GM12878 (cell line): ENCODE data around the gene ADGRB2. TPM values are rescaled to one million over a fixed set of nuclear protein-coding genes. Genes with fewer than 3 reads are reported as not detected.

ENCODE experiments used
- ATAC-seq: fragments of 200-7000 bp; cut with Tn5 transposase; 3 replicates; pipeline ENCODE4 v1.9.1; 2020; ENCODE audit warnings: mild to moderate bottlenecking, moderate library complexity
- BruUV-seq: library from RNA; stranded (reverse); fragments of 400-500 nt; replicated peaks from 2 replicates; lab custom pipeline; 2021; lab: Mats Ljungman, UMichigan
- CTCF ChIA-PET: fragments of 300-600 bp; sonication (Branson Sonifier 250); formaldehyde crosslinking; extraction: SDS; loops from one replicate; lab custom pipeline; 2021; ENCODE audit warnings: inconsistent platforms; lab: Yijun Ruan, JAX
- POLR2A ChIA-PET: fragments of 350-600 bp; formaldehyde crosslinking; extraction: SDS; loops from one replicate; lab custom pipeline; 2021; ENCODE audit warnings: inconsistent platforms; lab: Charles Lee
- RAD21 ChIA-PET: fragments of 300-600 bp; sonication (Branson Sonifier 250); formaldehyde crosslinking; loops from one replicate; lab custom pipeline; 2023; ENCODE audit warnings: antibody characterized with exemption; ENCODE audit not compliant: unreplicated experiment; lab: Charles Lee
- SMC1A ChIA-PET: fragments of 300-600 bp; sonication (Branson Sonifier 250); formaldehyde crosslinking; loops from one replicate; lab custom pipeline; 2023; ENCODE audit not compliant: unreplicated experiment, uncharacterized antibody; lab: Charles Lee
- DNase-seq: peaks from one replicate; pipeline ENCODE4 v3.0.0-alpha.2; 2011; ENCODE audit warnings: low read depth, low spot score
- FAIRE-seq: peaks from 3 replicates; lab custom pipeline; 2011; peaks lifted over from hg19 to GRCh38; lab: Jason Lieb, UNC
- H2AFZ ChIP-seq: 2 replicates; pipeline ENCODE4 v1.6.0; 2011; ENCODE audit warnings: low read depth, low read length, control low read depth; ENCODE audit not compliant: control insufficient read depth
- H3K27ac ChIP-seq: 2 replicates; pipeline ENCODE4 v1.5.1; 2011; ENCODE audit warnings: control low read depth; ENCODE audit not compliant: control insufficient read depth, insufficient read depth
- H3K27me3 ChIP-seq, 2 experiments: replicated peaks in 1 of 2; 2 replicates each; pipeline versions ENCODE4 v1.6.0 to v1.6.1; 2011; ENCODE audit warnings: low read length in 1 of 2; ENCODE audit not compliant: control insufficient read depth in 2 of 2, insufficient read depth in 2 of 2
- H3K36me3 ChIP-seq, 2 experiments: 2 replicates each; pipeline ENCODE4 v1.5.1; 2011; ENCODE audit warnings: low read length in 1 of 2; ENCODE audit not compliant: control insufficient read depth in 2 of 2, insufficient read depth in 2 of 2
- H3K4me1 ChIP-seq: 2 replicates; pipeline ENCODE4 v1.6.1; 2011; ENCODE audit warnings: mild to moderate bottlenecking, low read length, moderate library complexity, mixed read lengths; ENCODE audit not compliant: control insufficient read depth, insufficient read depth
- H3K4me2 ChIP-seq: 2 replicates; pipeline ENCODE4 v1.6.0; 2011; ENCODE audit warnings: control low read depth; ENCODE audit not compliant: control insufficient read depth, insufficient read depth
- H3K4me3 ChIP-seq: fragments of 200-600 bp; sonication (generic); 2 replicates; pipeline ENCODE4 v1.5.1; 2016
- H3K79me2 ChIP-seq: 2 replicates; pipeline ENCODE4 v1.6.0; 2011; ENCODE audit warnings: low read length; ENCODE audit not compliant: control insufficient read depth, insufficient read depth
- H3K9ac ChIP-seq: 2 replicates; pipeline ENCODE4 v1.8.0; 2011; ENCODE audit warnings: low read length, control low read depth, mixed read lengths; ENCODE audit not compliant: control insufficient read depth, insufficient read depth
- H3K9me3 ChIP-seq: replicated peaks from 3 replicates; pipeline ENCODE4 v1.5.1; 2011; ENCODE audit warnings: mild to moderate bottlenecking, low read length; ENCODE audit not compliant: control insufficient read depth, insufficient read depth
- H4K20me1 ChIP-seq: 2 replicates; pipeline ENCODE4 v1.6.0; 2011; ENCODE audit not compliant: control insufficient read depth, insufficient read depth
- BCL11A ChIP-seq: IDR thresholded peaks from 2 replicates; pipeline ENCODE4 v1.6.1; 2011; ENCODE audit warnings: low read depth, low read length
- EED ChIP-seq: sonication (generic); IDR thresholded peaks from 2 replicates; pipeline ENCODE4 v1.6.1; 2016; ENCODE audit warnings: antibody characterized with exemption, low read depth
- EP300 ChIP-seq, 2 experiments: fragments of 150-350 bp in 1 of 2; IDR thresholded peaks; 2 replicates each; pipeline ENCODE4 v1.6.1; 2011 to 2012; ENCODE audit warnings: low read depth in 2 of 2, low read length in 2 of 2, borderline replicate concordance in 1 of 2, improper control_type of control experiment in 1 of 2, inconsistent platforms in 1 of 2; ENCODE audit not compliant: control insufficient read depth in 1 of 2
- IKZF1 ChIP-seq: fragments of 450-650 bp; conservative IDR thresholded peaks from 2 replicates; pipeline ENCODE4 v1.6.1; 2017; ENCODE audit warnings: antibody characterized with exemption, mild to moderate bottlenecking
- NFIC ChIP-seq: IDR thresholded peaks from 2 replicates; pipeline ENCODE4 v1.6.1; 2012; ENCODE audit warnings: low read depth, mild to moderate bottlenecking, inconsistent platforms, low read length, moderate library complexity
- RAD51 ChIP-seq: fragments of 450-650 bp; IDR thresholded peaks from 2 replicates; pipeline ENCODE4 v1.6.1; 2016; ENCODE audit warnings: moderate library complexity, mild to moderate bottlenecking, inconsistent platforms
- RBBP5 ChIP-seq: fragments of 200-600 bp; sonication (generic); conservative IDR thresholded peaks from 2 replicates; pipeline ENCODE4 v1.6.1; 2016
- RCOR1 ChIP-seq: conservative IDR thresholded peaks from 2 replicates; pipeline ENCODE4 v1.6.1; 2012; ENCODE audit warnings: low read depth, low read length, improper control_type of control experiment
- ZBED1 ChIP-seq: IDR thresholded peaks from 2 replicates; pipeline ENCODE4 v1.6.1; 2016; ENCODE audit warnings: borderline replicate concordance
- ZNF217 ChIP-seq: fragments of 450-650 bp; IDR thresholded peaks from 2 replicates; pipeline ENCODE4 v1.6.1; 2017; ENCODE audit warnings: antibody characterized with exemption, mild to moderate bottlenecking
- WGBS: methylation state at CpG from one replicate; pipeline ENCODE4 v1.1.6; 2016; ENCODE audit warnings: low lambda C conversion rate; ENCODE audit not compliant: insufficient replicate concordance, insufficient coverage; ENCODE audit errors: missing lambda C conversion rate; 5-methylcytosine and 5-hydroxymethylcytosine counted together
- in situ Hi-C: fragments of 300-500 bp; cut with MboI; formaldehyde crosslinking; loops from 9 replicates; pipeline ENCODE4 v1.14.3; 2018; ENCODE audit warnings: mixed read lengths
- intact Hi-C: fragments of 100-400 bp; cut with micrococcal nuclease; formaldehyde crosslinking; loops from one replicate; pipeline ENCODE4 v1.14.2; 2022; ENCODE audit not compliant: unreplicated experiment
- polyA plus RNA-seq, 11 experiments: library from polyadenylated mRNA; depleted of rRNA in 4 of 11; unstranded in 6 of 11; stranded (reverse) in 5 of 11; fragments of >200 nt; fragmentation: Nextera tagmentation in 4 of 11; fragmentation: Illumina TruSeq in 1 of 11; extraction: Ambion mirVana in 4 of 11; extraction: Trizol in 1 of 11; gene quantifications; 1 replicate in 1 of 11; 2 replicates in 10 of 11; pipeline versions ENCODE4 v1.2.1 to v1.2.3, GENCODE V29; 2011 to 2016; ENCODE audit warnings: inconsistent platforms in 2 of 11, missing spikeins in 2 of 11, low read depth in 1 of 11
- total RNA-seq, 4 experiments: library from RNA; depleted of rRNA in 3 of 4; stranded (reverse); fragments of >200 nt in 3 of 4; fragmentation: Illumina TruSeq in 1 of 4; extraction: Trizol in 1 of 4; gene quantifications; 2 replicates each; pipeline versions ENCODE4 v1.2.1 to v1.2.3, GENCODE V29; 2013 to 2021
- TF ChIP-seq, protein P1 (sequence below): fragments of 450-650 bp; IDR thresholded peaks from 2 replicates; pipeline ENCODE4 v1.6.1; 2017; ENCODE audit warnings: mild to moderate bottlenecking, low read depth, inconsistent platforms; ENCODE audit not compliant: poor library complexity, severe bottlenecking
- TF ChIP-seq, protein P2 (sequence below): IDR thresholded peaks from 2 replicates; pipeline ENCODE4 v1.6.1; 2012; ENCODE audit warnings: improper control_type of control experiment, low read depth, low read length; ENCODE audit not compliant: insufficient replicate concordance
- TF ChIP-seq, protein P3 (sequence below): IDR thresholded peaks from 2 replicates; pipeline ENCODE4 v1.6.1; 2011; ENCODE audit warnings: low read depth, low read length, improper control_type of control experiment, borderline replicate concordance
- TF ChIP-seq, protein P4 (sequence below): fragments of 450-650 bp; IDR thresholded peaks from 2 replicates; pipeline ENCODE4 v1.6.1; 2016; ENCODE audit warnings: mild to moderate bottlenecking

Gene ADGRB2
- total and polyA plus RNA-seq, 10 of the 15 experiments (the other 5 are each of a cell fraction or from before 2014, with no cell fraction given), result 0.11 to 0.33 (median 0.18) TPM; not detected in 4

DNA sequence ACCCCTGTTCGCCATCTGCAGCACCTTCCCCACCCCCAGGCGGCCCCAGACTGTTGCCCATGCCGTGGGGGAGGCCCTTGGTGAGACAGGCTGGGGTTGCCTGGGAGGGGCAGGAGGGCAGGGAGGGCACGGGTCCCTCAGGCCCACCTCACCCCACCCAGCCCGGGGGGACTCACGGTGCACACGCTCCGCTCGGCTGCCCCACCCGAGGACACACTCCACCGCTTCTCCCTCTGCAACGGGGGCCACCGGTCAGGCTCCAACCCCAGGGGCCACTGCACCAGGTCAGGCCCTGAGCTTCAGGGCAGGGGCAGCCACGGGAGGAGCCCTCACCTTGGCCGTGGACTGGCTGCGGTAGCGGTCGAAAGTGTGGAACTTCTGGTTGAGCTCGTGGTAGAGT lies 36.3 kb downstream of the ADGRB2 start:
- WGBS, result 45% methylated on average over 17 of the region's 19 CpGs
- intact Hi-C loops (no loop called here), in situ Hi-C loops (no loop called here)
- BruUV-seq, result no TSS peak
- no peaks in the 10 kb centered on the region; a peak in 2 of 4 replicates for H3K27me3 ChIP-seq
- no peak for TF ChIP-seq ZNF217
- no peak for TF ChIP-seq RCOR1
- TF ChIP-seq ZBED1, result no peak
- TF ChIP-seq, protein P1, sequence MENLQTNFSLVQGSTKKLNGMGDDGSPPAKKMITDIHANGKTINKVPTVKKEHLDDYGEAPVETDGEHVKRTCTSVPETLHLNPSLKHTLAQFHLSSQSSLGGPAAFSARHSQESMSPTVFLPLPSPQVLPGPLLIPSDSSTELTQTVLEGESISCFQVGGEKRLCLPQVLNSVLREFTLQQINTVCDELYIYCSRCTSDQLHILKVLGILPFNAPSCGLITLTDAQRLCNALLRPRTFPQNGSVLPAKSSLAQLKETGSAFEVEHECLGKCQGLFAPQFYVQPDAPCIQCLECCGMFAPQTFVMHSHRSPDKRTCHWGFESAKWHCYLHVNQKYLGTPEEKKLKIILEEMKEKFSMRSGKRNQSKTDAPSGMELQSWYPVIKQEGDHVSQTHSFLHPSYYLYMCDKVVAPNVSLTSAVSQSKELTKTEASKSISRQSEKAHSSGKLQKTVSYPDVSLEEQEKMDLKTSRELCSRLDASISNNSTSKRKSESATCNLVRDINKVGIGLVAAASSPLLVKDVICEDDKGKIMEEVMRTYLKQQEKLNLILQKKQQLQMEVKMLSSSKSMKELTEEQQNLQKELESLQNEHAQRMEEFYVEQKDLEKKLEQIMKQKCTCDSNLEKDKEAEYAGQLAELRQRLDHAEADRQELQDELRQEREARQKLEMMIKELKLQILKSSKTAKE, result no peak
- no peak for TF ChIP-seq IKZF1
- TF ChIP-seq BCL11A, result no peak
- TF ChIP-seq, protein P2, sequence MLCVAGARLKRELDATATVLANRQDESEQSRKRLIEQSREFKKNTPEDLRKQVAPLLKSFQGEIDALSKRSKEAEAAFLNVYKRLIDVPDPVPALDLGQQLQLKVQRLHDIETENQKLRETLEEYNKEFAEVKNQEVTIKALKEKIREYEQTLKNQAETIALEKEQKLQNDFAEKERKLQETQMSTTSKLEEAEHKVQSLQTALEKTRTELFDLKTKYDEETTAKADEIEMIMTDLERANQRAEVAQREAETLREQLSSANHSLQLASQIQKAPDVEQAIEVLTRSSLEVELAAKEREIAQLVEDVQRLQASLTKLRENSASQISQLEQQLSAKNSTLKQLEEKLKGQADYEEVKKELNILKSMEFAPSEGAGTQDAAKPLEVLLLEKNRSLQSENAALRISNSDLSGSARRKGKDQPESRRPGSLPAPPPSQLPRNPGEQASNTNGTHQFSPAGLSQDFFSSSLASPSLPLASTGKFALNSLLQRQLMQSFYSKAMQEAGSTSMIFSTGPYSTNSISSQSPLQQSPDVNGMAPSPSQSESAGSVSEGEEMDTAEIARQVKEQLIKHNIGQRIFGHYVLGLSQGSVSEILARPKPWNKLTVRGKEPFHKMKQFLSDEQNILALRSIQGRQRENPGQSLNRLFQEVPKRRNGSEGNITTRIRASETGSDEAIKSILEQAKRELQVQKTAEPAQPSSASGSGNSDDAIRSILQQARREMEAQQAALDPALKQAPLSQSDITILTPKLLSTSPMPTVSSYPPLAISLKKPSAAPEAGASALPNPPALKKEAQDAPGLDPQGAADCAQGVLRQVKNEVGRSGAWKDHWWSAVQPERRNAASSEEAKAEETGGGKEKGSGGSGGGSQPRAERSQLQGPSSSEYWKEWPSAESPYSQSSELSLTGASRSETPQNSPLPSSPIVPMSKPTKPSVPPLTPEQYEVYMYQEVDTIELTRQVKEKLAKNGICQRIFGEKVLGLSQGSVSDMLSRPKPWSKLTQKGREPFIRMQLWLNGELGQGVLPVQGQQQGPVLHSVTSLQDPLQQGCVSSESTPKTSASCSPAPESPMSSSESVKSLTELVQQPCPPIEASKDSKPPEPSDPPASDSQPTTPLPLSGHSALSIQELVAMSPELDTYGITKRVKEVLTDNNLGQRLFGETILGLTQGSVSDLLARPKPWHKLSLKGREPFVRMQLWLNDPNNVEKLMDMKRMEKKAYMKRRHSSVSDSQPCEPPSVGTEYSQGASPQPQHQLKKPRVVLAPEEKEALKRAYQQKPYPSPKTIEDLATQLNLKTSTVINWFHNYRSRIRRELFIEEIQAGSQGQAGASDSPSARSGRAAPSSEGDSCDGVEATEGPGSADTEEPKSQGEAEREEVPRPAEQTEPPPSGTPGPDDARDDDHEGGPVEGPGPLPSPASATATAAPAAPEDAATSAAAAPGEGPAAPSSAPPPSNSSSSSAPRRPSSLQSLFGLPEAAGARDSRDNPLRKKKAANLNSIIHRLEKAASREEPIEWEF, result no peak
- TF ChIP-seq EED, result no peak
- TF ChIP-seq NFIC, result no peak
- no peak for TF ChIP-seq RAD51
- TF ChIP-seq EP300 (IDR thresholded peaks at IDR 0.05; ENCODE audit: borderline replicate concordance in 1 of 2, control insufficient read depth in 1 of 2, low read depth in 2 of 2, low read length in 2 of 2), result no peak
- TF ChIP-seq, protein P3, sequence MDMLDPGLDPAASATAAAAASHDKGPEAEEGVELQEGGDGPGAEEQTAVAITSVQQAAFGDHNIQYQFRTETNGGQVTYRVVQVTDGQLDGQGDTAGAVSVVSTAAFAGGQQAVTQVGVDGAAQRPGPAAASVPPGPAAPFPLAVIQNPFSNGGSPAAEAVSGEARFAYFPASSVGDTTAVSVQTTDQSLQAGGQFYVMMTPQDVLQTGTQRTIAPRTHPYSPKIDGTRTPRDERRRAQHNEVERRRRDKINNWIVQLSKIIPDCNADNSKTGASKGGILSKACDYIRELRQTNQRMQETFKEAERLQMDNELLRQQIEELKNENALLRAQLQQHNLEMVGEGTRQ, result no peak
- TF ChIP-seq RBBP5, result no peak
- TF ChIP-seq, protein P4, sequence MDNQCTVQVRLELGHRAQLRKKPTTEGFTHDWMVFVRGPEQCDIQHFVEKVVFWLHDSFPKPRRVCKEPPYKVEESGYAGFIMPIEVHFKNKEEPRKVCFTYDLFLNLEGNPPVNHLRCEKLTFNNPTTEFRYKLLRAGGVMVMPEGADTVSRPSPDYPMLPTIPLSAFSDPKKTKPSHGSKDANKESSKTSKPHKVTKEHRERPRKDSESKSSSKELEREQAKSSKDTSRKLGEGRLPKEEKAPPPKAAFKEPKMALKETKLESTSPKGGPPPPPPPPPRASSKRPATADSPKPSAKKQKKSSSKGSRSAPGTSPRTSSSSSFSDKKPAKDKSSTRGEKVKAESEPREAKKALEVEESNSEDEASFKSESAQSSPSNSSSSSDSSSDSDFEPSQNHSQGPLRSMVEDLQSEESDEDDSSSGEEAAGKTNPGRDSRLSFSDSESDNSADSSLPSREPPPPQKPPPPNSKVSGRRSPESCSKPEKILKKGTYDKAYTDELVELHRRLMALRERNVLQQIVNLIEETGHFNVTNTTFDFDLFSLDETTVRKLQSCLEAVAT, result no peak
- no peak overlapping the region for H3K4me3 ChIP-seq
- H3K79me2 ChIP-seq, result no peaks in the 10 kb centered on the region
- H3K9me3 ChIP-seq, result no peaks in the 10 kb centered on the region
- no peak overlapping the region for H2AFZ ChIP-seq
- ChIA-PET CTCF (no interaction called here), SMC1A (no interaction called here), RAD21 (no interaction called here), POLR2A (interaction anchor here (0.6 kb wide), 1 partner anchor 742 kb away, joined by 5 read pairs; no protein-coding TSS in a partner anchor)
- no peaks in the 10 kb centered on the region for H3K4me1 ChIP-seq
- H3K36me3 ChIP-seq, result no peaks in the 10 kb centered on the region
- no peak for ATAC-seq
- H3K27ac ChIP-seq, result no peak overlapping the region
- H3K4me2 ChIP-seq, result no peak overlapping the region
- FAIRE-seq, result no peak
- no peak for DNase-seq
- no peaks in the 10 kb centered on the region; the same call in 1 of the 2 replicates for H4K20me1 ChIP-seq
- no peak overlapping the region for H3K9ac ChIP-seq
